Prostate gland (tissue), 2 donors: ENCODE results near the gene L3MBTL4.

Source experiments
- POLR2A ChIP-seq: fragments of 450-650 bp; IDR thresholded peaks from one replicate; pipeline ENCODE4 v1.6.1; 2016; ENCODE audit warnings: antibody characterized with exemption, mild to moderate bottlenecking
- TF ChIP-seq, protein P1 (sequence below), 4 experiments: fragments of 200-600 bp in 2 of 4; fragments of 450-650 bp in 2 of 4; sonication (generic) in 2 of 4; IDR thresholded peaks; 1 replicate in 3 of 4; 2 replicates in 1 of 4; pipeline ENCODE4 v1.5.1; 2016 to 2019; ENCODE audit warnings: antibody characterized with exemption in 4 of 4, mild to moderate bottlenecking in 2 of 4, moderate library complexity in 2 of 4

GRCh38 chr18:6333981-6334380 is 80.7 kb downstream of the L3MBTL4 start:
- TF ChIP-seq, protein P1, sequence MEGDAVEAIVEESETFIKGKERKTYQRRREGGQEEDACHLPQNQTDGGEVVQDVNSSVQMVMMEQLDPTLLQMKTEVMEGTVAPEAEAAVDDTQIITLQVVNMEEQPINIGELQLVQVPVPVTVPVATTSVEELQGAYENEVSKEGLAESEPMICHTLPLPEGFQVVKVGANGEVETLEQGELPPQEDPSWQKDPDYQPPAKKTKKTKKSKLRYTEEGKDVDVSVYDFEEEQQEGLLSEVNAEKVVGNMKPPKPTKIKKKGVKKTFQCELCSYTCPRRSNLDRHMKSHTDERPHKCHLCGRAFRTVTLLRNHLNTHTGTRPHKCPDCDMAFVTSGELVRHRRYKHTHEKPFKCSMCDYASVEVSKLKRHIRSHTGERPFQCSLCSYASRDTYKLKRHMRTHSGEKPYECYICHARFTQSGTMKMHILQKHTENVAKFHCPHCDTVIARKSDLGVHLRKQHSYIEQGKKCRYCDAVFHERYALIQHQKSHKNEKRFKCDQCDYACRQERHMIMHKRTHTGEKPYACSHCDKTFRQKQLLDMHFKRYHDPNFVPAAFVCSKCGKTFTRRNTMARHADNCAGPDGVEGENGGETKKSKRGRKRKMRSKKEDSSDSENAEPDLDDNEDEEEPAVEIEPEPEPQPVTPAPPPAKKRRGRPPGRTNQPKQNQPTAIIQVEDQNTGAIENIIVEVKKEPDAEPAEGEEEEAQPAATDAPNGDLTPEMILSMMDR (IDR thresholded peaks at IDR 0.05): no peak
- no peak for TF ChIP-seq POLR2A
